Subcutaneous adipose tissue (tissue), 4 donors: Measurements from ENCODE around the gene UBASH3B. TPM values are rescaled to one million over a fixed set of nuclear protein-coding genes. Genes with fewer than 3 reads are reported as not detected.

Source experiments
- CTCF ChIP-seq: fragments of 450-650 bp; IDR thresholded peaks from one replicate; pipeline ENCODE4 v1.5.1; 2016; ENCODE audit warnings: low read depth, mild to moderate bottlenecking, control low read depth, antibody characterized with exemption, moderate library complexity
- total RNA-seq, 4 donors: library from RNA; depleted of rRNA; stranded (reverse); fragments of >200 nt; gene quantifications; one replicate each; pipeline ENCODE4 v1.1.0, GENCODE V29; 2016

UBASH3B gene
- total RNA-seq, 4 donors from 2014 or later, result 2.4 to 15.3 (median 7.1) TPM

- TF ChIP-seq CTCF, result no peak
Measured at GRCh38 chr11:122652495-122652894, 3.0 kb upstream of the UBASH3B start.

- no peak for TF ChIP-seq CTCF
Measured at GRCh38 chr11:122653916-122654585, 1.5 kb upstream of the UBASH3B start.

GRCh38 chr11:122656073-122656630 is 630 bp downstream of the UBASH3B start:
- no peak for TF ChIP-seq CTCF

GRCh38 chr11:122656631-122657101 is 1.1 kb downstream of the UBASH3B start:
- no peak for TF ChIP-seq CTCF

- no peak for TF ChIP-seq CTCF
Measured at GRCh38 chr11:122659676-122660554, 4.4 kb downstream of the UBASH3B start.

GRCh38 chr11:122661182-122661945 is 5.8 kb downstream of the UBASH3B start:
- TF ChIP-seq CTCF, result no peak
